HEK293 (cell line): Measurements from ENCODE around the gene GAS1.

ENCODE experiments used
- CTCF ChIP-seq: fragments of 450-650 bp; formaldehyde crosslinking; IDR thresholded peaks from 2 replicates; pipeline ENCODE4 v1.5.1; 2016; ENCODE audit warnings: missing biosample characterization, missing genetic modification characterization
- KLF9 ChIP-seq: fragments of 450-650 bp; formaldehyde crosslinking; IDR thresholded peaks from 2 replicates; pipeline ENCODE4 v1.5.1; 2016; ENCODE audit warnings: missing biosample characterization, missing genetic modification characterization, low read depth
- ZFP41 ChIP-seq: fragments of 450-650 bp; formaldehyde crosslinking; IDR thresholded peaks from 2 replicates; pipeline ENCODE4 v1.5.1; 2016; ENCODE audit warnings: missing biosample characterization, missing genetic modification characterization, borderline replicate concordance
- ZNF529 ChIP-seq: fragments of 450-650 bp; formaldehyde crosslinking; IDR thresholded peaks from 2 replicates; pipeline ENCODE4 v1.5.1; 2017; ENCODE audit warnings: missing genetic modification characterization, missing biosample characterization; ENCODE audit not compliant: insufficient replicate concordance
- ZNF585B ChIP-seq: fragments of 450-650 bp; formaldehyde crosslinking; IDR thresholded peaks from 2 replicates; pipeline ENCODE4 v1.5.1; 2016; ENCODE audit warnings: missing biosample characterization, missing genetic modification characterization

DNA sequence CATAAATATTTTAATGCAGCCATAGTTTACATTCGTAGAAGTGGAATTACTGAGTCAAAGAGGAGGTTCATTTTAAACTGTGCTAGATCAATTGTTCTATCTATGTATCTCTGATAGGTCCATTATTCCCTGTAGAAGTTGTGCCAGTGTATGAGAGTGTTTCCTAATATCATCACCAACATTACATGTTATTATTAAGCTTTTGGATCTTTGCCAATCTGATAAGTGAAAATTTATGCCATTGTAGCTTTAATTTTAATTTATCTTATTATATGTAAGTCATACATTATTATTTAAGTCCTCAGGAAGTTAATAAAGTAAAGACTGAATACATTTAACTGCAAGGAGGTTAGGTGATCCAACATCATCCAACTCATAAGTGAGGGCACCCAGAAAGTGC is 10.9 kb upstream of the GAS1 start:
- TF ChIP-seq CTCF (tag by site-specific recombination) (no peak), KLF9 (tag by site-specific recombination) (no peak), ZNF585B (tag by site-specific recombination) (no peak), ZFP41 (tag by site-specific recombination) (no peak), ZNF529 (tag by site-specific recombination) (no peak)
